Activated naive CD4-positive, alpha-beta T cell treated with anti-CD3 and anti-CD28 coated beads for 36 hours (primary cell): ENCODE data around the gene OPCML. TPM values are rescaled to one million over a fixed set of nuclear protein-coding genes. Genes with fewer than 3 reads are reported as not detected.

ENCODE experiments used
- CTCF ChIA-PET: fragments of 350-600 bp; sonication (Branson Sonifier 250); formaldehyde crosslinking; loops from one replicate; lab custom pipeline; 2021; ENCODE audit warnings: antibody characterized with exemption; lab: Charles Lee
- DNase-seq: peaks from one replicate; pipeline ENCODE4 v3.0.0-alpha.2; 2020
- H3K27ac Mint-ChIP-seq: one replicate; pipeline ENCODE4 v1.8.0; 2021; ENCODE audit warnings: mild to moderate bottlenecking, mixed read lengths
- H3K27me3 Mint-ChIP-seq: one replicate; pipeline ENCODE4 v1.8.0; 2021; ENCODE audit warnings: low read depth, mixed read lengths
- H3K36me3 Mint-ChIP-seq: one replicate; pipeline ENCODE4 v1.8.0; 2021; ENCODE audit warnings: low read depth, mixed read lengths
- H3K4me1 Mint-ChIP-seq: one replicate; pipeline ENCODE4 v1.8.0; 2021; ENCODE audit warnings: low read depth, mixed read lengths
- H3K4me3 Mint-ChIP-seq: one replicate; pipeline ENCODE4 v1.8.0; 2021; ENCODE audit warnings: mild to moderate bottlenecking, moderate library complexity, mixed read lengths
- H3K9me3 Mint-ChIP-seq: one replicate; pipeline ENCODE4 v1.8.0; 2021; ENCODE audit warnings: mixed read lengths
- intact Hi-C: fragments of 100-400 bp; cut with micrococcal nuclease; formaldehyde crosslinking; loops from one replicate; pipeline ENCODE4 v1.15.1; 2023
- total RNA-seq, 2 experiments: library from RNA; stranded (reverse); gene quantifications; one replicate each; pipeline ENCODE4 v1.2.3, GENCODE V29; 2021

Gene OPCML
- total RNA-seq, 2 experiments from 2014 or later = not detected

- H3K27me3 Mint-ChIP-seq = peaks cover 3% of the 10 kb centered on the region
- no peak overlapping the region for H3K4me3 Mint-ChIP-seq
- no peak for DNase-seq
- no peak overlapping the region for H3K27ac Mint-ChIP-seq
- no peaks in the 10 kb centered on the region for H3K9me3 Mint-ChIP-seq
- no peaks in the 10 kb centered on the region for H3K36me3 Mint-ChIP-seq
- no peaks in the 10 kb centered on the region for H3K4me1 Mint-ChIP-seq
- intact Hi-C loops = no loop called here
- CTCF ChIA-PET = no interaction called here
Measured at GRCh38 chr11:133386852-133387251, 145.4 kb downstream of the OPCML start.

- Mint-ChIP-seq H3K9me3 (no peaks in the 10 kb centered on the region), H3K4me1 (no peaks in the 10 kb centered on the region), H3K36me3 (no peaks in the 10 kb centered on the region), H3K27ac (no peak overlapping the region), H3K27me3 (peaks cover 3% of the 10 kb centered on the region), H3K4me3 (no peak overlapping the region)
- DNase-seq = no peak
- intact Hi-C loops = no loop called here
- CTCF ChIA-PET = no interaction called here
Measured at GRCh38 chr11:133386262-133386661, 146.0 kb downstream of the OPCML start.

- no peaks in the 10 kb centered on the region for H3K9me3 Mint-ChIP-seq
- CTCF ChIA-PET = no interaction called here
- H3K27me3 Mint-ChIP-seq = peaks cover 3% of the 10 kb centered on the region
- H3K36me3 Mint-ChIP-seq = no peaks in the 10 kb centered on the region
- intact Hi-C loops = no loop called here
- DNase-seq = no peak
- no peak overlapping the region for H3K27ac Mint-ChIP-seq
- no peaks in the 10 kb centered on the region for H3K4me1 Mint-ChIP-seq
- H3K4me3 Mint-ChIP-seq = no peak overlapping the region
Measured at GRCh38 chr11:133385781-133386180, 146.5 kb downstream of the OPCML start.

- no peak for DNase-seq
- CTCF ChIA-PET = no interaction called here
- H3K4me3 Mint-ChIP-seq = no peak overlapping the region
- no peak overlapping the region for H3K27ac Mint-ChIP-seq
- H3K4me1 Mint-ChIP-seq = no peaks in the 10 kb centered on the region
- intact Hi-C loops = no loop called here
- H3K9me3 Mint-ChIP-seq = no peaks in the 10 kb centered on the region
- no peaks in the 10 kb centered on the region for H3K36me3 Mint-ChIP-seq
- H3K27me3 Mint-ChIP-seq = peaks cover 3% of the 10 kb centered on the region
Measured at GRCh38 chr11:133384731-133385130, 147.6 kb downstream of the OPCML start.

- H3K36me3 Mint-ChIP-seq = no peaks in the 10 kb centered on the region
- no peaks in the 10 kb centered on the region for H3K9me3 Mint-ChIP-seq
Measured at GRCh38 chr11:133383689-133384088, 148.6 kb downstream of the OPCML start.

GRCh38 chr11:133383201-133383600 is 149.1 kb downstream of the OPCML start:
- H3K9me3 Mint-ChIP-seq = no peaks in the 10 kb centered on the region
- no peak overlapping the region for H3K27ac Mint-ChIP-seq
- intact Hi-C loops = no loop called here
- H3K4me1 Mint-ChIP-seq = no peaks in the 10 kb centered on the region
- H3K27me3 Mint-ChIP-seq = peaks cover 3% of the 10 kb centered on the region
- H3K36me3 Mint-ChIP-seq = no peaks in the 10 kb centered on the region
- H3K4me3 Mint-ChIP-seq = no peak overlapping the region
- no peak for DNase-seq
- CTCF ChIA-PET = no interaction called here

More at GRCh38 chr11:133383689-133384088, 148.6 kb downstream of the OPCML start:
- Mint-ChIP-seq H3K27me3 (peaks cover 3% of the 10 kb centered on the region), H3K4me1 (no peaks in the 10 kb centered on the region), H3K27ac (no peak overlapping the region), H3K4me3 (no peak overlapping the region)
- intact Hi-C loops = no loop called here
- CTCF ChIA-PET = no interaction called here
- DNase-seq = no peak

GRCh38 chr11:133382131-133382812 is 150.0 kb downstream of the OPCML start:
- Mint-ChIP-seq H3K27me3 (peaks cover 3% of the 10 kb centered on the region), H3K4me1 (no peaks in the 10 kb centered on the region), H3K4me3 (no peak overlapping the region), H3K36me3 (no peaks in the 10 kb centered on the region), H3K27ac (no peak overlapping the region), H3K9me3 (no peaks in the 10 kb centered on the region)
- no peak for DNase-seq
- CTCF ChIA-PET = no interaction called here
- intact Hi-C loops = no loop called here

- Mint-ChIP-seq H3K36me3 (no peaks in the 10 kb centered on the region), H3K9me3 (no peaks in the 10 kb centered on the region), H3K27ac (no peak overlapping the region), H3K4me1 (no peaks in the 10 kb centered on the region), H3K4me3 (no peak overlapping the region), H3K27me3 (peaks cover 3% of the 10 kb centered on the region)
- intact Hi-C loops = no loop called here
- CTCF ChIA-PET = no interaction called here
- no peak for DNase-seq
Measured at GRCh38 chr11:133381761-133382130, 150.6 kb downstream of the OPCML start.

- intact Hi-C loops = no loop called here
- CTCF ChIA-PET = no interaction called here
- H3K27me3 Mint-ChIP-seq = peaks cover 8% of the 10 kb centered on the region
- no peaks in the 10 kb centered on the region for H3K36me3 Mint-ChIP-seq
- H3K4me3 Mint-ChIP-seq = no peak overlapping the region
- H3K27ac Mint-ChIP-seq = no peak overlapping the region
- H3K4me1 Mint-ChIP-seq = no peaks in the 10 kb centered on the region
- no peaks in the 10 kb centered on the region for H3K9me3 Mint-ChIP-seq
- no peak for DNase-seq
Measured at GRCh38 chr11:133366147-133366546, 166.2 kb downstream of the OPCML start.

GRCh38 chr11:133362916-133363315 is 169.4 kb downstream of the OPCML start:
- Mint-ChIP-seq H3K4me1 (no peaks in the 10 kb centered on the region), H3K9me3 (no peaks in the 10 kb centered on the region), H3K27ac (no peak overlapping the region), H3K36me3 (no peaks in the 10 kb centered on the region), H3K4me3 (no peak overlapping the region), H3K27me3 (peaks cover 8% of the 10 kb centered on the region)
- DNase-seq = no peak
- CTCF ChIA-PET = no interaction called here
- intact Hi-C loops = no loop called here

GRCh38 chr11:133362156-133362555 is 170.1 kb downstream of the OPCML start:
- Mint-ChIP-seq H3K27ac (no peak overlapping the region), H3K9me3 (no peaks in the 10 kb centered on the region), H3K36me3 (no peaks in the 10 kb centered on the region), H3K4me1 (no peaks in the 10 kb centered on the region), H3K27me3 (peaks cover 8% of the 10 kb centered on the region), H3K4me3 (no peak overlapping the region)
- no peak for DNase-seq
- CTCF ChIA-PET = no interaction called here
- intact Hi-C loops = no loop called here

- CTCF ChIA-PET = no interaction called here
- no peak for DNase-seq
- intact Hi-C loops = no loop called here
- Mint-ChIP-seq H3K36me3 (no peaks in the 10 kb centered on the region), H3K4me3 (no peak overlapping the region), H3K9me3 (no peaks in the 10 kb centered on the region), H3K27ac (no peak overlapping the region), H3K27me3 (peaks cover 8% of the 10 kb centered on the region), H3K4me1 (no peaks in the 10 kb centered on the region)
Measured at GRCh38 chr11:133361689-133361994, 170.7 kb downstream of the OPCML start.

- DNase-seq = no peak
- H3K27ac Mint-ChIP-seq = no peak overlapping the region
- peaks cover 2% of the 10 kb centered on the region for H3K27me3 Mint-ChIP-seq
- no peak overlapping the region for H3K4me3 Mint-ChIP-seq
- H3K9me3 Mint-ChIP-seq = no peaks in the 10 kb centered on the region
- no peaks in the 10 kb centered on the region for H3K4me1 Mint-ChIP-seq
- intact Hi-C loops = no loop called here
- CTCF ChIA-PET = no interaction called here
- no peaks in the 10 kb centered on the region for H3K36me3 Mint-ChIP-seq
Measured at GRCh38 chr11:133360860-133361688, 171.2 kb downstream of the OPCML start.
